Ishikawa (cell line): ENCODE results near the gene TTL.

Experiments used
- CEBPB ChIP-seq: IDR thresholded peaks from 2 replicates; pipeline ENCODE4 v1.6.1; 2012
- CREB1 ChIP-seq: IDR thresholded peaks from 2 replicates; pipeline ENCODE4 v1.6.1; 2012; ENCODE audit warnings: low read depth
- EGR1 ChIP-seq: IDR thresholded peaks from 2 replicates; pipeline ENCODE4 v1.6.1; 2012
- EP300 ChIP-seq: IDR thresholded peaks from 2 replicates; pipeline ENCODE4 v1.6.1; 2012; ENCODE audit warnings: borderline replicate concordance
- FOXM1 ChIP-seq: IDR thresholded peaks from 2 replicates; pipeline ENCODE4 v1.6.1; 2012; ENCODE audit warnings: low read depth, borderline replicate concordance
- NFIC ChIP-seq: IDR thresholded peaks from 2 replicates; pipeline ENCODE4 v1.6.1; 2012
- RAD21 ChIP-seq: IDR thresholded peaks from 2 replicates; pipeline ENCODE4 v1.6.1; 2012; ENCODE audit warnings: low read depth
- REST ChIP-seq: IDR thresholded peaks from 2 replicates; pipeline ENCODE4 v1.6.1; 2012; ENCODE audit warnings: low read depth, mild to moderate bottlenecking
- TAF1 ChIP-seq: IDR thresholded peaks from 2 replicates; pipeline ENCODE4 v1.6.1; 2012; ENCODE audit warnings: low read depth, mild to moderate bottlenecking
- TCF12 ChIP-seq: IDR thresholded peaks from 2 replicates; pipeline ENCODE4 v1.6.1; 2012; ENCODE audit warnings: low read depth
- TEAD4 ChIP-seq: IDR thresholded peaks from 2 replicates; pipeline ENCODE4 v1.6.1; 2012
- USF1 ChIP-seq: IDR thresholded peaks from 2 replicates; pipeline ENCODE4 v1.6.1; 2012
- YY1 ChIP-seq: IDR thresholded peaks from 2 replicates; pipeline ENCODE4 v1.6.1; 2012; ENCODE audit warnings: low read depth
- ZBTB7A ChIP-seq: IDR thresholded peaks from 2 replicates; pipeline ENCODE4 v1.6.1; 2012; ENCODE audit warnings: low read depth
- TF ChIP-seq, protein P1 (sequence below): IDR thresholded peaks from 2 replicates; pipeline ENCODE4 v1.6.1; 2012

The TTL gene

GRCh38 chr2:112583497-112584133 lies 101.7 kb downstream of the TTL start:
- TF ChIP-seq EGR1 (no peak), CREB1 (no peak), REST (no peak), TCF12 (no peak), FOXM1 (no peak), TAF1 (no peak), USF1 (no peak)

DNA sequence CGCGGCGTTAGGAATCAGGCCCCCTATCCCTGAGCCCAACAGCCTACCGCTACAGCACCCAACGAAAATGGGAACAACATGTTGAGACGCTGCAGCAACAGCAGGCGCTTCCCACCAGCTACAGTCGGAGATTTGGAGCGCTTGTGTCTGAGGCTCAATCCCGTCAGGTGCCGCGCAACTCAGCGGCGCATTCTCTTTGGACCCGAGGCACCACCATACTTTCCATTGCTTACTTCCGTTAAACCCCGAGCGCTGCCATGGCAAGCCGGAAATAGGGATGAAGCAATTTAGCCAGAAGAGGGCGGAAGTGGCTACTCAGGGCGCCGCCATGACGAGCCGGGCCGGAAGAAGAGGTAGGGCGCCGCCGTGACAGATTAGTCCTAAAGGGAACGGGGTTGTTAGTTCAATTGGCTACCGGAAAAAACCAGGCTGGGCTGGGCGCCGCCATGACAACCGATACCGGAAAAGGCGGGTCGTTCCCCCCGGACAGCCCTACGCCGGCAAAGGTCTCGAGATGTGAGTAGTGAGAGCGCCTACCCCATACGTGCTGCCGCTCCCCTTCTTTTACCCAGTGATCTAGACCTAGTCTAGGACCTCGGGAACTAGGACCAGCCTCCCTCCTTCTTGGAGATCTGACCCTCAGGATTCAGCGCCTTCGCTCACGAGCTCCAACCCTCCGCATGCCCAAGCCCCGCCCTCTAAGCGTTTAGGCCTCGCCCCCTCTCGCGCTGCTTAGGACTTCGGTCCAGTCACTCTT lies 102.4 kb downstream of the TTL start, which contains the start of gene CHCHD5:
Gene CHCHD5, plus strand, starts transcription at position 476 of the 757 bp plus-strand sequence. Its CDS starts 39 bp downstream, at position 515.
- TF ChIP-seq ZBTB7A, result no peak
- peak; percentile 77 for TF ChIP-seq TAF1
- peak; percentile 98 for TF ChIP-seq YY1
- TF ChIP-seq USF1, result 0 out of 2 replicates have a peak, but pooled peaks have one; percentile 20
- TF ChIP-seq EP300, result peak; percentile 31; the same call in 1 of the 2 replicates
- TF ChIP-seq TCF12, result peak; percentile 35
- TF ChIP-seq CEBPB, result peak; percentile 96
- 0 out of 2 replicates have a peak, but pooled peaks have one; percentile 9 for TF ChIP-seq NFIC
- TF ChIP-seq, protein P1, sequence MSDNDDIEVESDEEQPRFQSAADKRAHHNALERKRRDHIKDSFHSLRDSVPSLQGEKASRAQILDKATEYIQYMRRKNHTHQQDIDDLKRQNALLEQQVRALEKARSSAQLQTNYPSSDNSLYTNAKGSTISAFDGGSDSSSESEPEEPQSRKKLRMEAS, result peak; percentile 67
- TF ChIP-seq RAD21, result no peak
- peak; percentile 59 for TF ChIP-seq EGR1
- TF ChIP-seq CREB1, result no peak; the same call in 1 of the 2 replicates
- no peak for TF ChIP-seq REST
- TF ChIP-seq TEAD4, result no peak
- no peak for TF ChIP-seq FOXM1

DNA sequence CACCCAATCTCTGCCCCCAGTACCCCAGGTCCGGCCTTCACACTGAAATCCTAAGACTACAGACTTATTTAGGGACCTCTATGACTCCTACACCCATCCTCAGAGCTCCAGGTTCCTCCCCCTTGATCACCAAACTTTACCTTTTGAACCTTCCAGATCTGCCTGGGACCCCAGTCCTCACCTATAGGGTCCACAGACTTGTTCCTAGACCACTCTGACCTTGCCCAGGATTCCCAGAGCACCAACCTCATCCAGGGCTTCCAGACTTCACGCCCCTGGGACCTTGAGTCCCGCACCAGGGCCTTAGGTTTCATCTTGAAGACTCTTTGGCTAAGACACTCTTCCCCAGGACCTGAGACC lies 102.9 kb downstream of the TTL start:
- TF ChIP-seq CREB1 (no peak), REST (no peak), ZBTB7A (0 out of 2 replicates have a peak, but pooled peaks have one; percentile 36), TAF1 (no peak)

GRCh38 chr2:112585400-112585799 lies 103.4 kb downstream of the TTL start:
- TF ChIP-seq, protein P1, result no peak
- TF ChIP-seq FOXM1 (no peak), RAD21 (no peak), TEAD4 (no peak)
